Testis (tissue), 3 donors: ENCODE results near the gene HIPK3. TPM values are rescaled to one million over a fixed set of nuclear protein-coding genes. Genes with fewer than 3 reads are reported as not detected.
A peak's percentile ranks its signal among the peaks of the same experiment; 100 is the strongest.

Source experiments
- DNase-seq: peaks from one replicate; pipeline ENCODE4 v3.0.0-alpha.2; 2019
- H3K27ac ChIP-seq, 2 donors: fragments of 200-600 bp; sonication (generic); one replicate each; pipeline ENCODE4 v1.5.1; 2019
- H3K27me3 ChIP-seq: fragments of 200-600 bp; sonication (generic); one replicate; pipeline ENCODE4 v1.5.1; 2019
- H3K36me3 ChIP-seq: fragments of 200-600 bp; sonication (generic); one replicate; pipeline ENCODE4 v1.5.1; 2017; ENCODE audit warnings: low read depth; ENCODE audit errors: missing control alignments
- H3K4me1 ChIP-seq: fragments of 200-600 bp; sonication (generic); one replicate; pipeline ENCODE4 v1.5.1; 2019
- H3K4me3 ChIP-seq, 2 donors: fragments of 200-600 bp; sonication (generic); one replicate each; pipeline ENCODE4 v1.5.1; 2017 to 2019
- H3K9me3 ChIP-seq: fragments of 200-600 bp; sonication (generic); one replicate; pipeline ENCODE4 v1.5.1; 2017
- CTCF ChIP-seq, 3 experiments: fragments of 450-650 bp in 2 of 3; fragments of 200-600 bp in 1 of 3; sonication (generic) in 1 of 3; IDR thresholded peaks; one replicate each; pipeline ENCODE4 v1.5.1; 2016 to 2019; ENCODE audit warnings: antibody characterized with exemption in 3 of 3, mild to moderate bottlenecking in 2 of 3, moderate library complexity in 1 of 3
- POLR2A ChIP-seq: fragments of 450-650 bp; IDR thresholded peaks from one replicate; pipeline ENCODE4 v1.6.1; 2017; ENCODE audit warnings: antibody characterized with exemption, mild to moderate bottlenecking, moderate library complexity
- WGBS, 2 donors: methylation state at CpG; one replicate each; pipeline ENCODE4 v1.1.5; 2018; 5-methylcytosine and 5-hydroxymethylcytosine counted together
- intact Hi-C: fragments of 100-400 bp; cut with DNase I; formaldehyde crosslinking; loops from one replicate; pipeline ENCODE4 v1.15.1; 2023; ENCODE audit warnings: low total_unique reads
- polyA plus RNA-seq: library from polyadenylated mRNA; stranded (reverse); fragments of 350-450 nt; fragmentation: Illumina TruSeq; extraction: RNeasy Lipid Tissue Mini Kit (QIAGEN cat#74804); gene quantifications from one replicate; pipeline ENCODE4 v1.2.3, GENCODE V29; 2014; ENCODE audit warnings: low read depth, low replicate concordance; ENCODE audit not compliant: insufficient read depth
- total RNA-seq, 2 donors: library from RNA; depleted of rRNA; stranded (reverse); fragments of >200 nt; gene quantifications; one replicate each; pipeline ENCODE4 v1.2.3, GENCODE V29; 2016

HIPK3 gene
- total and polyA plus RNA-seq, 3 donors from 2014 or later: 47.6 to 90.2 (median 86.3) TPM

GRCh38 chr11:33350287-33350686, 93.1 kb downstream of the HIPK3 start:
- H3K4me3 ChIP-seq: no peak overlapping the region
- H3K9me3 ChIP-seq: no peaks in the 10 kb centered on the region
- intact Hi-C loops: no loop called here
- no peaks in the 10 kb centered on the region for H3K4me1 ChIP-seq
- no peak for TF ChIP-seq POLR2A
- no peak for TF ChIP-seq CTCF (IDR thresholded peaks at IDR 0.05)
- no peaks in the 10 kb centered on the region for H3K27me3 ChIP-seq
- H3K27ac ChIP-seq: no peak overlapping the region
- H3K36me3 ChIP-seq: no peaks in the 10 kb centered on the region
- DNase-seq: no peak
- 95 to 97% methylated on average over 4 of the region's 4 CpGs for WGBS, 2 donors

GRCh38 chr11:33358150-33358831, 101.1 kb downstream of the HIPK3 start:
- 82 to 83% methylated on average over 4 of the region's 4 CpGs for WGBS, 2 donors
- no peak for DNase-seq
- Histone ChIP-seq H3K4me1 (no peaks in the 10 kb centered on the region), H3K27ac (no peak overlapping the region), H3K4me3 (no peak overlapping the region), H3K27me3 (no peaks in the 10 kb centered on the region), H3K36me3 (no peaks in the 10 kb centered on the region), H3K9me3 (no peaks in the 10 kb centered on the region)
- intact Hi-C loops: no loop called here
- TF ChIP-seq POLR2A (no peak), CTCF (IDR thresholded peaks at IDR 0.05) (no peak)

- Histone ChIP-seq H3K4me3 (no peak overlapping the region), H3K4me1 (no peaks in the 10 kb centered on the region), H3K36me3 (no peaks in the 10 kb centered on the region), H3K27me3 (no peaks in the 10 kb centered on the region), H3K9me3 (no peaks in the 10 kb centered on the region), H3K27ac (no peak overlapping the region)
- no peak for DNase-seq
- TF ChIP-seq CTCF (IDR thresholded peaks at IDR 0.05) (no peak), POLR2A (no peak)
- intact Hi-C loops: loop anchor here (10.0 kb wide), 1 partner anchor 324 kb away; no protein-coding TSS in a partner anchor
- 85 to 90% methylated on average over 4 of the region's 4 CpGs for WGBS, 2 donors
These were observed 103.5 kb downstream of the HIPK3 start for GRCh38 chr11:33360642-33361041.

GRCh38 chr11:33362051-33362910, 105.1 kb downstream of the HIPK3 start:
- H3K27me3 ChIP-seq: no peaks in the 10 kb centered on the region
- H3K36me3 ChIP-seq: no peaks in the 10 kb centered on the region
- no peaks in the 10 kb centered on the region for H3K9me3 ChIP-seq
- 29 to 40% methylated on average over 6 of the region's 6 CpGs for WGBS, 2 donors
- peak; percentile 42 to 84 (median 60) for TF ChIP-seq CTCF (IDR thresholded peaks at IDR 0.05)
- TF ChIP-seq POLR2A: no peak
- no peak overlapping the region for H3K4me3 ChIP-seq
- intact Hi-C loops: loop anchor here (10.0 kb wide), 1 partner anchor 323 kb away; no protein-coding TSS in a partner anchor
- DNase-seq: no peak
- H3K27ac ChIP-seq: no peak overlapping the region
- no peaks in the 10 kb centered on the region for H3K4me1 ChIP-seq
